NCI-H2029 treated with DMSO at 0.1 percent for 48 hours (cell line): Measurements from ENCODE around the gene CD200.
"Not testable (repeated sequence)": the region's sequence is repeated elsewhere in the genome, so short reads cannot be mapped to it uniquely, and the experiment has no call there.

ENCODE experiments used
- DNase-seq: peaks from one replicate; lab custom pipeline; 2025; lab: John Stamatoyannopoulos, UW

The CD200 gene

GRCh38 chr3:112360561-112360960 is 27.6 kb downstream of the CD200 start:
- no peak for DNase-seq

DNA sequence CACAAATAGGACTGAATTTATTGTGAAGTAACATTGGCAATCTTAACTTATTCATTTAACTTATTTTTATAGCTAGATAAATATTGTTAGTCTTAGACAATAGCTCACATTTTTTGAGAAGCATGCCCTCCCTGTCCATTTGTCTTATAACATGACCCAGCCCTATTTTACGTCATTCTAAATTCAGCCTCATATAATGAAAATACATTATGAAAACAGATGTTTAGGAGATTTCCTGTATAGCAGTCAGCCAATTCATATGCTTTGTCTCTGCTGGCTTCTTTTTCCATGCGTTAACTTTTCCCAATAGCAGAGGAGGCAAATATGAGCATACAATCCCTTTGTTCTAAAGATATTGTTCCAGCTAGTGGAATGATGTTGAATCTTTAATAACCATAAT is 29.3 kb downstream of the CD200 start:
- DNase-seq = no peak

GRCh38 chr3:112364291-112364690 is 31.3 kb downstream of the CD200 start:
- DNase-seq = no peak

DNA sequence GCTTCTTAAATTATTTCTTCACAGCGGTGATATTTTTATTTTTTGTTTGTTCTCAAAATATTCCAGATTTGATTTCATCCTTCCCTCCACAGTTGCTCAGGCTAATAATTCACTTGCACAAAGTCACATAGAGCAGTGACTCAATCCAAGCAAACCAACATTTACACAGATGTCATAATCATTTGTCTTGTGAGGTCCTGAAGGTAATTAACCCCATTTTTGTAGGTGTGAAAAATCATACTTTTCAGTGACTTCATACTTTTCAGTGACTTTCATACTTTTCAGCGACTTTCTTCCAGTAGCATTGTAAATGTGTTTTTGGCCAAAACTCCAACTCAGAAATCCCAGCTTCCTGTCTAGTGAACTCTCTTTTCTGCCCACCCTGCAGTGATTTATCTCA is 32.1 kb downstream of the CD200 start:
- no peak for DNase-seq

DNA sequence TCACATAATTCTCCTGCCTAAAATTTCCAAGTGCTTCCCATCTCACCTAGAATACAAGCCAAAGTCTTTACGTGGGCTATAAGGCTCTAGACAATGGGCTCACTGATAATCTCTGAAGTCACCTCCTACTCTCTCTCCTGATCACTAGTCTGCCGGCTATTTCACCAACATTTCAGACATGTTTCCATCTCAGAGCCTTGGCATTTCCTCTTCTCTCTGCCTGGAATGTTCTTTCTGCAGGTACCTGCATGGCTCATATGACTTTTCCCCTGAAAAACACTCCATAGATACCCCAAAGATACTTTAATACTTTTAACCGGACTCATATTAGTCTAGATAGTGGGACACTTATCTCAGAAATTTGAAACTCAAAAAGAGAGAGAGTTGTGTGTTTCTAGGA is 32.7 kb downstream of the CD200 start:
- DNase-seq = no peak

GRCh38 chr3:112366522-112366921 is 33.6 kb downstream of the CD200 start:
- DNase-seq = no peak

- DNase-seq = no peak
Measured at GRCh38 chr3:112371569-112371968, 38.6 kb downstream of the CD200 start.

DNA sequence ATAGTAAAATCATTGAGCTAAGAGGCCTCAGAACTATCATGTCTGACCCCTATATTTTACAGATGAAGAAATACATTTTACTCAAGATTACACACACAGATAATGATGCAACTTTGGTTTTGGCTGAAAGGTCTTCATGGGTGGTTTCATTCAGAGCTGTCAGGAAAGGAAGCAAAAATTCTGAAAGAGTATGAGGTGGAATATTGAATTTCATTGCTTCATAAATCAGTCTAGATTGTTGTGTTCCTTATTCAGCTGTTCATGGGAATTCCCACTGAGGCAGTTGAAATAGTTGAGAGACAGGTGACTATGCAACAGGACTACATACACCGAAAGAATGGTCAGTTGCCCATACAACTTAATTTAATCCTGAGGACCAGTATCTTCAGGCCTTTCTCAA is 39.4 kb downstream of the CD200 start:
- DNase-seq = no peak

DNA sequence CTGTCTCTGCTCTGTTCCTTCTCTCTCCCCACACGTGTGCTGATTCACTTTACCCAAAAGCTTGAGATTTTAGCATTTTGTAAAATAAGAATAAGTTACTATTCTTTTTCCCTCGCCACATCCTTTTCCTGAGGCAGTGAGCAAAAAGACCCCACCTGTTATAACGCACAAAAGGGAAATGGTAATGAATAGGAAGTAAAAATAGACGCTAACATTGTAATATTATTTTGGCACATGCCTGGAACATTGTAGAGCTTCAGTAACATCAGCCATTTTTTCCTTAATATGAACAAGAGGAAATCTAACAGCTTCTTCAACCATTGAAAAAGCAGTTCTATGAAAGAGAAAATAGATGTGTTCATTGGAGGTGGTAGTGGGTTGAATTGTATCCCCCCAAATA is 40.5 kb downstream of the CD200 start:
- no peak for DNase-seq

- DNase-seq = no peak
Measured at GRCh38 chr3:112373924-112374323, 41.0 kb downstream of the CD200 start.

GRCh38 chr3:112374333-112374734 is 41.4 kb downstream of the CD200 start:
- DNase-seq = no peak

DNA sequence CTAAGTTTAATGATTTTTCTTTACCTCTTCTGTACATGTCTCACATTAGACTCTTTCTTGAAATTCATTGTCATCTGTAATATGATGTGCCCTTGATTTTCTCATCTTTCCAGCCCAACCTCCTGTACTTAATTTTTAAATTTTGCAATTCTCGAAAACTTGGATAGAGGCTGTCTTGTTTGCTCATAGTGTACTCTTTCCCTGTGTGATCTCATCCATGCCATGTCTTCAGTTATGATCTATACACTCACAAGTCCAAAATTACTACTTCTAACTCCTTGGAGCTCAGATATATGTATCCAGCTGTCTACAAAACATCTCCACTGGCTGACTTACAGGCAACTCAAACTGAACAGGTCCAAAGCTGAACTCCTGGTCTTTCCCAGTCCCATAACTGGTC is 42.2 kb downstream of the CD200 start:
- no peak for DNase-seq

- no peak for DNase-seq
Measured at GRCh38 chr3:112376241-112376911, 43.4 kb downstream of the CD200 start.

DNA sequence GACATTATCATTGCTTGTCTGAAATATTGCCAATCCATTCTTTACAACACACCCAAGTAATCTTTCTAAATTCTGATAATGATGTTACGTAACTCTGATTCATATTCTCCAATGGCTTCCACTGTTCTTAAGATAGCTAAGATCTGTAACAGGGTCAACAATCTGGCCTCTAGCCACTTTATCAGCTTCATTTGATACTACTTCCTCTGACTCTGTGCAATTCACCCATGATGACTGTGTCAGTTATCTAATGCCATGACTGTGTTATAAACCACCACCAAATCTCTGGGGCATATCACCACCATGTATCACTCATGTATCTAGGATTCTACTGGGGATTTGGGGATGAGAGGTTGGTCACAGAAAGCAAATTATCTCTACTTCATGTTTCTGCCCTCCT is 44.0 kb downstream of the CD200 start:
- DNase-seq = no peak

DNA sequence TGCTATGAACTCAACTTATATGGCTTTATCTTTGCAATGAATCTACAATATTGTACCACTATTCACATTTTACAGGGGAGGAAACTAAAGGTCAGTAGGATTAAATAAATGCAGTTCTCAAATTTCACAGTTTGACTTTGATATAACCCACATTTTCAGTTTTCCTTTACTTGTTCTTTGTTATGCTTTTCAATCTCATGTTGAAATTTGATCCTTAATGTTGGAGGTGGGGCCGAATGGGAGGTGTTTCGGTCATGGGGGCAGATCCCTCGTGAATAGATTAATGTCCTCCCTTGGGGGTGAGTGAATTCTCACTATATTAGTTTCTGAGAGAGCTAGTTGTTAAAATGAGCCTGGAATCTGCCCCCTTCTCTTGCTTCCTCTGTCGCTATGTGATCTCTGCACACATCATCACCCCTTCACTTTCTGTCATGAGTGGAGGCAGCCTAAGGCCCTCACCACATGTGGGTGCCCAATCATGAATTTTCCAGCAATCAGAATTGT is 44.7 kb downstream of the CD200 start:
- no peak for DNase-seq

DNA sequence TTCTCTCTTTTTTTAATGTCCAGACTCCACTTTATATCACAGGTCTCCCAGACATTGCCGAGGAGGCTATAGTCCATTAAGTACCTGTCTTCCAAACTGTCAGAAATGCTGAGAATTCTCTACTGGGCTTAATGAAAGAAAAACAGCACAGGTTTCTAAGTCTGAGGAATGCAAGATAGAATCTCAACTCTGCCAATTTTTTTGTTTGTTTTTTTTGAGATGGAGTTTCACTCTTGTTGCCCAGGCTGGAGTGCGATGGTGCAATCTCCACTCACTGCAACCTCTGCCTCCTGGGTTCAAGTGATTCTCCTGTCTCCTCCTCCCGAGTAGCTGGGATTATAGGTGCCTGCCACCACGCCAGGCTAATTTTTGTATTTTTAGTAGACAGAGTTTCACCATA is 45.4 kb downstream of the CD200 start:
- not testable (repeated sequence) for DNase-seq

DNA sequence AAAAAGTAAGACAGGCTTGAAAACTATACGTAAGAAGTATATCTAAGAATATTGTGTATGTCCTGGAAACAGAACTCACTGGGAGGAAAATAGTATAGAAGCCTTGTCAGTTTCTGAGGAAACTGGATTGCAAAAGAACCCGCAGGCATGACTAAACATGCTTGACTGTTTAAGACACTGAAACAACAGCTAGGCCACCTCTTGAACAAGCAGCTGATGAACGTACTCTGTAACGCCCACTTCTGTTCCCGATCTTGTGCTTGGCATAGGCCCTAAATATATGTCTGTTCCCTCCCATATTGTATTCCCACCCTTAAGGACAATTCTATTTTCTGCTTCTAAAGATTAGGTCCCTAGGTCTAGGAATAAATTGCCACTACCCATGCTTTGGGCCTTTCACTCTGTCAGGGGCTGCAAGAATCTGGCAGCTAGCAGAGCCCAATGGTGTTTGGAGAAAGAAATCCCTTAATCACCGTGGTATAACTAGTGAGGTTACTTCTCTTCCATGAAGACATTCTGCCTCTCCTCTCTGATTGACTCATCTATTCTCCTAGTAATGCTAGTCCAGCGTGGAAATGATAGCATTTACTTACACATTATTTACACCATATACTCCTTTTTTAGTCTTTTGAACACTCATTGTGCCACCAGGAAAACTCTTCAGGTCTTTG is 46.2 kb downstream of the CD200 start:
- DNase-seq = no peak

- DNase-seq = no peak
Measured at GRCh38 chr3:112381673-112382542, 49.0 kb downstream of the CD200 start.

DNA sequence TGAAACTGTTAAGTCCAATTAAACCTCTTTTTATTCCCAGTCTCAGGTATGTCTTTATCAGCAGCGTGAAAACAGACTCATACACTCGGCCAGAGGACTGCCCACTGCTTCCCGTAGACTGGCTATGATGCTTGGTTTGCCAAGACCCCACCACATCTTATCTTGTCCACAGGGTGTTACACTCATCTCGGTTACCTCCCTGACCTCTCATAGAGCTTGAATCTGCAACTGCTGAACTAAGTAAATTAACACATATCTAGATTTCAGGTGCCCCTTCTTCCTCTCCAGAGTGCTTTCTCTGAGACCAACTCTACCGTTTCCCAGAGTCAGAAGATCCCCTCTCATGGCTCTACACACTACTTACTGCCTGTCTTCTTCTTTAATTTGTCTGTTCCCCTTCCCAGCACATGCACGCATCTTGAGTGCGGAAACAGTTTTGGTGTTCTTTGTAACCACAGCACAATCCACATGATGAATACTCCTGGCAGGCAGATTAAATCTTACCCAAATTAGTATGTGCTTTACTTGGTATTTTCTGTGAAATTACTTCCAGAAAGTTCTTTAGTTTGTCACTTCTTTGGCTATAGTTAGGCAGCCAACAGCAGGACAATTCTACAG is 49.7 kb downstream of the CD200 start:
- no peak for DNase-seq

DNA sequence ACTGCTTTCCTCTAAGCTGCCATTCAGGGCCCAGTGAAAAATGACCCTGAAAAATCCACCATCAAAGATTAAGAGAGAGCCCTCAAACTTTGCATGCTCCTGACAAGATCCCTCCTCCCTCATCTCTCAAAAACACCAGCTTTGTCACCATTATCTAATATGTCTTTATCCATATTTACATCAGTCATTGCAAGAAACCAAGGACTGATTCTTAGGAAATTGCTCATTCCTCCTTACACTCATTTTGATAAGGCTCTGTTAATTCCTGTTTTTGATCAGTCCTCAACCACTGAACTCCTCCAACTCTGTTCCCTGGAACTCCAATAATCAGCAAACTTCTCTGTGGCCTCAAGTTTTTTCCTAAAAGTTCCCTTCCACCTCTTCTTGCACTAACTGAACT is 51.8 kb downstream of the CD200 start:
- no peak for DNase-seq

GRCh38 chr3:112388972-112389371 is 56.0 kb downstream of the CD200 start:
- DNase-seq = no peak

GRCh38 chr3:112389961-112390360 is 57.0 kb downstream of the CD200 start:
- no peak for DNase-seq
